Neural progenitor cell (in vitro differentiated cells): Measurements from ENCODE around the gene ARSB. TPM values are rescaled to one million over a fixed set of nuclear protein-coding genes. Genes with fewer than 3 reads are reported as not detected.
A peak's percentile ranks its signal among the peaks of the same experiment; 100 is the strongest.

Source experiments
- DNase-seq: peaks from one replicate; pipeline ENCODE4 v3.0.0-alpha.2; 2016; ENCODE audit warnings: low spot score
- H2AFZ ChIP-seq: fragments of 200-600 bp; sonication (generic); replicated peaks from 2 replicates; pipeline ENCODE4 v1.6.1; 2016; ENCODE audit warnings: antibody characterized with exemption
- H3F3A ChIP-seq: fragments of 200-600 bp; sonication (generic); 2 replicates; pipeline ENCODE4 v1.6.1; 2016; ENCODE audit warnings: antibody characterized with exemption, low read depth
- H3K27ac ChIP-seq: fragments of 200-600 bp; sonication (generic); 2 replicates; pipeline ENCODE4 v1.5.1; 2016; ENCODE audit warnings: mild to moderate bottlenecking
- H3K27me3 ChIP-seq: fragments of 200-600 bp; sonication (generic); 2 replicates; pipeline ENCODE4 v1.6.1; 2016; ENCODE audit warnings: mild to moderate bottlenecking, moderate library complexity
- H3K36me3 ChIP-seq: fragments of 200-600 bp; sonication (generic); 2 replicates; pipeline ENCODE4 v1.5.1; 2016
- H3K4me1 ChIP-seq: fragments of 200-600 bp; sonication (generic); 2 replicates; pipeline ENCODE4 v1.6.1; 2016; ENCODE audit warnings: mixed run types
- H3K4me2 ChIP-seq: fragments of 200-600 bp; sonication (generic); 2 replicates; pipeline ENCODE4 v1.6.1; 2016
- H3K4me3 ChIP-seq: fragments of 200-600 bp; sonication (generic); 2 replicates; pipeline ENCODE4 v1.5.1; 2016
- H3K79me2 ChIP-seq: fragments of 200-600 bp; sonication (generic); 2 replicates; pipeline ENCODE4 v1.6.1; 2016; ENCODE audit warnings: low read depth
- H3K9ac ChIP-seq: fragments of 200-600 bp; sonication (generic); 2 replicates; pipeline ENCODE4 v1.6.1; 2016
- H3K9me3 ChIP-seq: fragments of 200-600 bp; sonication (generic); 2 replicates; pipeline ENCODE4 v1.5.1; 2016; ENCODE audit warnings: low read depth
- H4K20me1 ChIP-seq: fragments of 200-600 bp; sonication (generic); 2 replicates; pipeline ENCODE4 v1.6.1; 2016; ENCODE audit warnings: low read depth
- H3K27ac Mint-ChIP-seq: 3 replicates; pipeline ENCODE4 v1.8.0; 2021; ENCODE audit warnings: mixed read lengths
- H3K27me3 Mint-ChIP-seq: 2 replicates; pipeline ENCODE4 v1.8.0; 2022; ENCODE audit warnings: low read depth, mild to moderate bottlenecking, inconsistent platforms, moderate library complexity, mixed read lengths; ENCODE audit not compliant: insufficient read depth
- H3K36me3 Mint-ChIP-seq: 3 replicates; pipeline ENCODE4 v1.8.0; 2021; ENCODE audit warnings: mixed read lengths
- H3K4me1 Mint-ChIP-seq: 3 replicates; pipeline ENCODE4 v1.8.0; 2021; ENCODE audit warnings: mixed read lengths
- H3K4me3 Mint-ChIP-seq: 3 replicates; pipeline ENCODE4 v1.8.0; 2021; ENCODE audit warnings: mild to moderate bottlenecking, moderate library complexity, mixed read lengths
- H3K9me3 Mint-ChIP-seq: 3 replicates; pipeline ENCODE4 v1.8.0; 2020; ENCODE audit warnings: mixed read lengths
- CTCF ChIP-seq: fragments of 200-600 bp; sonication (generic); IDR thresholded peaks from 2 replicates; pipeline ENCODE4 v1.5.1; 2017; ENCODE audit warnings: antibody characterized with exemption, mild to moderate bottlenecking
- EZH2 ChIP-seq: fragments of 200-600 bp; sonication (generic); IDR thresholded peaks from 2 replicates; pipeline ENCODE4 v1.6.1; 2017; ENCODE audit warnings: antibody characterized with exemption, mild to moderate bottlenecking, moderate library complexity
- EZH2phosphoT487 ChIP-seq: fragments of 200-600 bp; sonication (generic); IDR thresholded peaks from 2 replicates; pipeline ENCODE4 v1.6.1; 2017; ENCODE audit warnings: antibody characterized with exemption
- total RNA-seq: library from RNA; depleted of rRNA; stranded (reverse); fragments of >200 nt; gene quantifications from 2 replicates; pipeline ENCODE4 v1.2.3, GENCODE V29; 2015; ENCODE audit warnings: low replicate concordance

Gene ARSB
- total RNA-seq, 1 donor from 2014 or later = 15.3 TPM

- no peak overlapping the region for H3K27ac ChIP-seq
- no peaks in the 10 kb centered on the region for H3K4me1 ChIP-seq
- no peaks in the 10 kb centered on the region for H3K36me3 Mint-ChIP-seq
- no peak for TF ChIP-seq CTCF
- TF ChIP-seq EZH2 = no peak
- no peak for TF ChIP-seq EZH2phosphoT487
- H3K36me3 ChIP-seq = no peaks in the 10 kb centered on the region
- H3K4me3 ChIP-seq = no peak overlapping the region
- no peaks in the 10 kb centered on the region for H4K20me1 ChIP-seq
- H3K9me3 ChIP-seq = no peaks in the 10 kb centered on the region
- H3K27me3 ChIP-seq = no peaks in the 10 kb centered on the region
- H3K27ac Mint-ChIP-seq = no peak overlapping the region
- H3K9ac ChIP-seq = no peak overlapping the region
- no peaks in the 10 kb centered on the region for H3K79me2 ChIP-seq
- DNase-seq = no peak
- no peak overlapping the region for H3K4me2 ChIP-seq
- H3K9me3 Mint-ChIP-seq = peaks cover 2% of the 10 kb centered on the region
- no peak overlapping the region for H2AFZ ChIP-seq
- no peaks in the 10 kb centered on the region for H3F3A ChIP-seq
- H3K27me3 Mint-ChIP-seq = peaks cover 5% of the 10 kb centered on the region
- no peak overlapping the region for H3K4me3 Mint-ChIP-seq
- no peaks in the 10 kb centered on the region for H3K4me1 Mint-ChIP-seq
Measured at GRCh38 chr5:79011869-79012268, 26.8 kb upstream of the ARSB start.

DNA sequence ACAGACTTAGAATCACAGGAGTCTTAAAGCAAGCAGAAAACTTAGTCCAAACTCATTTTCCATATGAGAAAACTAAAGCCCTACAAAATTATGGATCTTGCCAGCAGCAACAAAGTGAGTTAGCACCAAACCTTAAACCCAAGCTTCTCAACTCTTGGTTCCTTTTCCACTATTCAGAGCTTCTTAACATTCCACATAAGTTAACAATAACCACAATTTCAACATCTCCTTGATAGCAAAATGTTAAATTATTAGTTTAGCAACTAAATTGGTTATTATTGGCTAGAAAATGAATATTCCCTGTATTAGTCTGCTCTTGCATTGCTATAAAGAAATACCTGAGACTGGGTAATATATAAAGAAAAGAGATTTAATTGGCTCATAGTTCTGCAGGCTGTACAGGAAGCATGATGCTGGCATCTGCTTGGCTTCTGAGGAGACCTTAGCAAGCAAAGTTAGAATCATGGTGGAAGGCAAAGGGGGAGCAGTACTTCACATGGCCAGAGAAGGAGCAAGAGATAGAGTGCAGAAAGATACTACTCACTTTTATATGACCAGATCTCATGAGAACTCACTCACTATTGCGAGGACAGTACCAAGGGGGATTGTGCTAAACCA lies 26.2 kb upstream of the ARSB start:
- no peaks in the 10 kb centered on the region for H3K36me3 ChIP-seq
- no peaks in the 10 kb centered on the region for H3F3A ChIP-seq
- no peak overlapping the region for H3K27ac Mint-ChIP-seq
- no peaks in the 10 kb centered on the region for H3K79me2 ChIP-seq
- H3K27me3 ChIP-seq = no peaks in the 10 kb centered on the region
- H3K27me3 Mint-ChIP-seq = peaks cover 5% of the 10 kb centered on the region
- TF ChIP-seq EZH2 (no peak), EZH2phosphoT487 (no peak), CTCF (no peak)
- no peaks in the 10 kb centered on the region for H3K36me3 Mint-ChIP-seq
- H3K4me2 ChIP-seq = no peak overlapping the region
- no peaks in the 10 kb centered on the region for H3K4me1 Mint-ChIP-seq
- no peak overlapping the region for H2AFZ ChIP-seq
- no peak overlapping the region for H3K27ac ChIP-seq
- no peak overlapping the region for H3K4me3 Mint-ChIP-seq
- H3K9me3 Mint-ChIP-seq = peaks cover 2% of the 10 kb centered on the region
- H3K4me3 ChIP-seq = no peak overlapping the region
- H3K9me3 ChIP-seq = no peaks in the 10 kb centered on the region
- H3K4me1 ChIP-seq = no peaks in the 10 kb centered on the region
- no peak for DNase-seq
- no peak overlapping the region for H3K9ac ChIP-seq
- no peaks in the 10 kb centered on the region for H4K20me1 ChIP-seq

DNA sequence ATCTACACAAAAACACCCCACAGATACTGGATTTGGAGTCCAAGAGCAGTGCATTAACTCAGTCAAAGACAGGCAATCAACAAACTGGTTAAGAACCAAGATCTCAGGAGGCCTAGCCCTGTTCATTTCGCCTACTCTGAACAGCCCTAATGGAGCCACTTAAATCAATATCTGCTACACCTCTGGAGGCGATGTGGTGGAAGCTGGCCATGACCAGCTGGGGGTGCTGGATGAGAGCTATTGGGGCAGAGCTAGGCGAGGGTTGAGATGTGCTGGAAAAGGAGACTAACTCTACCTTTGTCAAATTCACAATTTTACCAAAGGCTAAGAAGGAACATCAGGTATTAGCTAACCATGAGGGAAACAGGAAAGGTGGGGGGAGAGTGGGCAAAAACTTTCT lies 23.3 kb upstream of the ARSB start:
- H3K36me3 Mint-ChIP-seq = no peaks in the 10 kb centered on the region
- H3K4me1 ChIP-seq = no peaks in the 10 kb centered on the region
- TF ChIP-seq EZH2 (no peak), CTCF (no peak), EZH2phosphoT487 (no peak)
- no peaks in the 10 kb centered on the region for H3F3A ChIP-seq
- H3K27me3 ChIP-seq = no peaks in the 10 kb centered on the region
- H3K4me2 ChIP-seq = no peak overlapping the region
- no peak overlapping the region for H3K9ac ChIP-seq
- no peak overlapping the region for H3K4me3 ChIP-seq
- H2AFZ ChIP-seq = no peak overlapping the region
- no peaks in the 10 kb centered on the region for H3K36me3 ChIP-seq
- peaks cover 2% of the 10 kb centered on the region for H3K27me3 Mint-ChIP-seq
- peaks cover 2% of the 10 kb centered on the region for H3K9me3 Mint-ChIP-seq
- no peak for DNase-seq
- H3K27ac Mint-ChIP-seq = peak overlapping the region; percentile 65
- H3K4me3 Mint-ChIP-seq = no peak overlapping the region
- H3K27ac ChIP-seq = no peak overlapping the region
- no peaks in the 10 kb centered on the region for H3K9me3 ChIP-seq
- no peaks in the 10 kb centered on the region for H3K4me1 Mint-ChIP-seq
- no peaks in the 10 kb centered on the region for H4K20me1 ChIP-seq
- no peaks in the 10 kb centered on the region for H3K79me2 ChIP-seq
